ENCODE data around the gene CSNK1G2. TPM values are rescaled to one million over a fixed set of nuclear protein-coding genes. Genes with fewer than 3 reads are reported as not detected.

The CSNK1G2 gene
- total RNA-seq, 1 donor from 2014 or later: 77.6 TPM

DNA sequence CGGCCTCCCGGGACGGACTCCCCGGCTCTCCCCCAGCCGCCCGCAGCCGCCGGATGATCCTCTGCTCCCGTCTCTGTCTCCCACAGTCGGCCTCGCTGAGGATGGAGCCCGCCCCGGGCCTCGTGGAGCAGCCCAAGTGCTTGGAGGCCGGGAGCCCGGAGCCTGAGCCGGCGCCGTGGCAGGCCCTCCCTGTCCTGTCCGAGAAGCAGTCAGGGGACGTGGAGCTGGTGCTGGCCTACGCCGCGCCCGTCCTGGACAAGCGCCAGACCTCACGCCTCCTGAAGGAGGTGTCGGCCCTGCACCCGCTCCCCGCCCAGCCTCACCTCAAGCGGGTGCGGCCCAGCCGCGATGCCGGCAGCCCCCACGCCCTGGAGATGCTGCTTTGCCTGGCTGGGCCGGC is 29.0 kb upstream of the CSNK1G2 start:
- intact Hi-C loops (cut with DNase I): no loop called here
- Histone ChIP-seq H3K4me3 (no peak overlapping the region), H3K4me1 (peaks cover 32% of the 10 kb centered on the region), H3K36me3 (no peaks in the 10 kb centered on the region), H3K27me3 (no peaks in the 10 kb centered on the region), H3K9me3 (no peaks in the 10 kb centered on the region), H3K27ac (no peak overlapping the region)
- DNase-seq (ENCODE audit: extremely low spot score in 2 of 2): no peak
- no peak for TF ChIP-seq POLR2A (IDR thresholded peaks at IDR 0.05)
- TF ChIP-seq POLR2AphosphoS5 (IDR thresholded peaks at IDR 0.05; ENCODE audit: insufficient read depth in 1 of 2, low read depth in 1 of 2): no peak
- TF ChIP-seq, protein P1, sequence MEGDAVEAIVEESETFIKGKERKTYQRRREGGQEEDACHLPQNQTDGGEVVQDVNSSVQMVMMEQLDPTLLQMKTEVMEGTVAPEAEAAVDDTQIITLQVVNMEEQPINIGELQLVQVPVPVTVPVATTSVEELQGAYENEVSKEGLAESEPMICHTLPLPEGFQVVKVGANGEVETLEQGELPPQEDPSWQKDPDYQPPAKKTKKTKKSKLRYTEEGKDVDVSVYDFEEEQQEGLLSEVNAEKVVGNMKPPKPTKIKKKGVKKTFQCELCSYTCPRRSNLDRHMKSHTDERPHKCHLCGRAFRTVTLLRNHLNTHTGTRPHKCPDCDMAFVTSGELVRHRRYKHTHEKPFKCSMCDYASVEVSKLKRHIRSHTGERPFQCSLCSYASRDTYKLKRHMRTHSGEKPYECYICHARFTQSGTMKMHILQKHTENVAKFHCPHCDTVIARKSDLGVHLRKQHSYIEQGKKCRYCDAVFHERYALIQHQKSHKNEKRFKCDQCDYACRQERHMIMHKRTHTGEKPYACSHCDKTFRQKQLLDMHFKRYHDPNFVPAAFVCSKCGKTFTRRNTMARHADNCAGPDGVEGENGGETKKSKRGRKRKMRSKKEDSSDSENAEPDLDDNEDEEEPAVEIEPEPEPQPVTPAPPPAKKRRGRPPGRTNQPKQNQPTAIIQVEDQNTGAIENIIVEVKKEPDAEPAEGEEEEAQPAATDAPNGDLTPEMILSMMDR (IDR thresholded peaks at IDR 0.05): no peak

DNA sequence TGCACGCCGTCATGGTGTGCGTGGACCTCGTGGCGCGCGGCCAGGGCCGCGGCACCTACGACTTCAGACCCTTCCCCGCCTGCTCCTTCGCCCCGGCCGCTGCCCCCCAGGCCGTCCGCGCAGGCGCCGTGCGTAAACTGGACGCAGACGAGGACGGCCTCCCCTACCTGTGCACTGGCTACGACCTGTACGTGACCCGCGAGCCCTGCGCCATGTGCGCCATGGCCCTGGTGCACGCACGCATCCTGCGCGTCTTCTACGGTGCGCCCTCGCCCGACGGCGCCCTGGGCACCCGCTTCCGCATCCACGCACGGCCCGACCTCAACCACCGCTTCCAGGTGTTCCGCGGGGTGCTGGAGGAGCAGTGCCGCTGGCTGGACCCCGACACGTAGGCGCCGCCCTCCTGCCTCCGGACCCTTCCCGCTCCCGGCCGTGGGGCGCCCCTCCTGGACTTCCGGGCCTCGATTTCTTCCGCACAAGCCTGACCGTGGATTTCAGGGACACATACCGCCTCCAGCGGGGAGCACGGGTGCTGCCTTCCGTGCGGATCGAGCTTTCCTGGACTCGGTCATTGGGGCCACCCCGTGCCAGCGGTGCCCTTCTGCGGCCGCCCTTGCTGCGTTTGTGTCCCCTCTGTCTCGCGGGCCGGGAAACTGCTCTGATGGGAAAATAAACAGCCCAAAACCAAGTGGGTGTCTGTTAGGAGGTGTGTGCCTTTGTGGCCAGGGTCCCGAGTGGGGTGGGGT is 28.0 kb upstream of the CSNK1G2 start:
- intact Hi-C loops (cut with DNase I): no loop called here

DNA sequence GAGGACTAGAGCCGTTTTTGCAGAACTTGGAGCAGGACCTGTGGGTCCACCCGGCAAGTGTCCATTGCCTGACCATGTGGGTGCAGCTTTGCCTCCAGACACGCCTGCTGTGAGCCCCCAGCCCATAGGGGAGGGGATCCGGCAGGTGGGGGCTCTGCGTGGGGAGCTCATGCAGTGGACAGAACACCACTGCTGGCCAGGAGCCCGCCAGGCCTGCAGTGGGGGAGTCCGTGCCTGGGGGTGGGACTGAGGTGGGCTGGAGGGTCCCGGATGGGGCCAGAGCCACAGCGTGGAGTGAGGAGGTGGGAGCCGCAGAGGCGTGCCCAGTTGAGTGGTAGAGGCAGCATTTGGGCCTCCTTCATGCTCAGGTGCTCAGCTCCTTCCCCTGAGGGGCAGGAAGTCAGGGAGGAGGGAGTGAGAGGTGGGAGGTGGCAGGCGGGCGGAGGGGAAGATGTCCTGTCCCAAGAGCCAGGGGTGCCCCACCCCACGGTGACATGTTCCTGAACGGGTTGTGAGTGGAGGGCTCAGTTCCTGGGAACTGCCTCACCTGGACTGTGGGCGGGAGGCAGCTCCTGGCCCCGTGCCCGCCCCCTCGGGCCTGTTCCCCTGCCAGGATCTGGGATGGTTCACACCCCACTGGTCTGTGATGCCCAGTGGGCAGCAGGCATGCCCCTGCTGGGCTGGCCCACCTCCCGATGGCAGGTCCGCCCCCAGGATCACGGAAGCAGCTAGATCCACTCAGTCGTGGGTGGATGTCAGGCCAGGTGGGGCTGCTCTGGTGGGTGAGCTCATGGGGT is 27.0 kb upstream of the CSNK1G2 start:
- no peaks in the 10 kb centered on the region for H3K27me3 ChIP-seq
- intact Hi-C loops (cut with DNase I): no loop called here
- H3K4me1 ChIP-seq: peaks cover 13% of the 10 kb centered on the region
- H3K27ac ChIP-seq: no peak overlapping the region
- H3K9me3 ChIP-seq: no peaks in the 10 kb centered on the region
- no peak for DNase-seq (ENCODE audit: extremely low spot score in 2 of 2)
- no peak for TF ChIP-seq POLR2A (IDR thresholded peaks at IDR 0.05)
- no peak for TF ChIP-seq POLR2AphosphoS5 (IDR thresholded peaks at IDR 0.05; ENCODE audit: insufficient read depth in 1 of 2, low read depth in 1 of 2)
- TF ChIP-seq, protein P1 (IDR thresholded peaks at IDR 0.05): no peak
- H3K4me3 ChIP-seq: no peak overlapping the region
- H3K36me3 ChIP-seq: peaks cover 0 to 9% of the 10 kb centered on the region in 2 donors

More for the DNA sequence above, 28.0 kb upstream of the CSNK1G2 start:
- no peak overlapping the region for H3K27ac ChIP-seq
- no peaks in the 10 kb centered on the region for H3K9me3 ChIP-seq
- peaks cover 23% of the 10 kb centered on the region for H3K4me1 ChIP-seq
- H3K36me3 ChIP-seq: peaks cover 0 to 2% of the 10 kb centered on the region in 2 donors
- peak in 1 of 2 donors; percentile 95 for DNase-seq (ENCODE audit: extremely low spot score in 2 of 2)
- no peak for TF ChIP-seq POLR2A (IDR thresholded peaks at IDR 0.05)
- TF ChIP-seq POLR2AphosphoS5 (IDR thresholded peaks at IDR 0.05; ENCODE audit: insufficient read depth in 1 of 2, low read depth in 1 of 2): no peak
- TF ChIP-seq, protein P1 (IDR thresholded peaks at IDR 0.05): no peak
- H3K27me3 ChIP-seq: no peaks in the 10 kb centered on the region
- H3K4me3 ChIP-seq: no peak overlapping the region

DNA sequence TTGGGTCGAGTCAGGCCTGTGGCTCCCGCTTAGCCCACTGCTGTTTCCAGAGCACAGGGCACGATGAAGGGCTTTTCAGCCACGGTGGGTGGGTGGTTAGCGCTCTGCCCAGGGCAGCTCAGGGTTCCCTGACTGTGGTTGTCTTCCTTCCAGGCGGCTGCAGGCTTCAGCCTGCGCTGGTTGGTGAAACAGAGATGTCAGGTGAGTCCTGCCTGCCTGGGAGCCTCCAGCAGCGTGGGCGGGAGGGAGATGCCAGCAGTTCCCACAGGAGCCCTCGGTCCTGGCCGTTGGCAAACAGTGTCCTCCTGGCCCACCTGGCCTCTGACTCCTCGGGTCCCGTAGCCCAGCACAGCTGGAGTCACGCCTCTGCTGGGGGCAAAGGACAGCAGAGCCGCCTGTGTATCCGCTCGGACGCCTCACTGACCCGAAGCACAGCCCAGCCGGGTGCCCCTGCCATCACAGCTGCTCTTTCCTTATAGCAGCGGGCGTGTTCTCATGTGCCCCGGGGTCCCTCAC is 26.1 kb upstream of the CSNK1G2 start:
- Histone ChIP-seq H3K27ac (no peak overlapping the region), H3K27me3 (no peaks in the 10 kb centered on the region), H3K4me1 (peaks cover 4% of the 10 kb centered on the region), H3K9me3 (no peaks in the 10 kb centered on the region), H3K36me3 (peaks cover 0 to 15% of the 10 kb centered on the region in 2 donors), H3K4me3 (no peak overlapping the region)
- TF ChIP-seq POLR2A (IDR thresholded peaks at IDR 0.05) (no peak), POLR2AphosphoS5 (IDR thresholded peaks at IDR 0.05; ENCODE audit: insufficient read depth in 1 of 2, low read depth in 1 of 2) (no peak)
- TF ChIP-seq, protein P1 (IDR thresholded peaks at IDR 0.05): no peak
- intact Hi-C loops (cut with DNase I): no loop called here
- DNase-seq (ENCODE audit: extremely low spot score in 2 of 2): no peak

All from vagina (tissue), 2 donors.